ENCODE data around the gene ASB14. TPM values are rescaled to one million over a fixed set of nuclear protein-coding genes. Genes with fewer than 3 reads are reported as not detected.

ASB14 gene
- not detected in 2 replicates for total RNA-seq

DNA sequence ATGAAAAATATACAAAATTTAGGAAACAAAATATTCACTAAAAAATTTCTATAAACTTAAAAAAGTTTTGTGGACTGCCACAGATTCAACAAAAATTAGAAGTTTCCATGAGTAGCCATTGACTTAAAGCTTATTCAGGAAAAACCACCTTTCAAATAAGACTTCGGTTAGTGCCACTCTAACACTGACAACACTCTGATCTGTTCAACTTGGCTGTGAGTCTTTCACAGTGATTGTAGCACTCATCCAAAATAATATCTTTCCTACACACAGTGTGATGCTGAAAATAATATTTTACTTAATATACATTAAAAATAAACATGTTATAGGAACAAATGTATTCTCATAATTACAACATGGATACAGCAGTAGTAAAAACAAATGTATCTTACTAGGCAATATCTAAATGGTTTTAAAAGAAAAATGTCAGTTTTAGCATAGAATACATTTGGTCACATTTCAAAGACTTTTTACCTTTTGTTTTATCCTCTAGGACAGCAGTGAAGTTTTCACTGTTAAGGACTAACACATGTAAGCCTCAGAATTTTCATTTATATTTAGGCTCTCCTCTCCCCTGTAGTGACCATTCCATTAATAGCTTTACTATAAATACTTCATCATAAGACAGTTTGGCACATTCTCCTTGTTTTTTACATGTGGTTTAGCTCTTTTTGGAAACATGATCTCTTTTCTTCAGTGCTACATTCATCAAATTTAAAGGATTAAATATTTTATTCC, at the start of gene ASB14:
ASB14 (minus strand) TSS at position 527 of the 738 bp plus-strand sequence. CDS start 652 bp downstream, outside the sequence.

DNA sequence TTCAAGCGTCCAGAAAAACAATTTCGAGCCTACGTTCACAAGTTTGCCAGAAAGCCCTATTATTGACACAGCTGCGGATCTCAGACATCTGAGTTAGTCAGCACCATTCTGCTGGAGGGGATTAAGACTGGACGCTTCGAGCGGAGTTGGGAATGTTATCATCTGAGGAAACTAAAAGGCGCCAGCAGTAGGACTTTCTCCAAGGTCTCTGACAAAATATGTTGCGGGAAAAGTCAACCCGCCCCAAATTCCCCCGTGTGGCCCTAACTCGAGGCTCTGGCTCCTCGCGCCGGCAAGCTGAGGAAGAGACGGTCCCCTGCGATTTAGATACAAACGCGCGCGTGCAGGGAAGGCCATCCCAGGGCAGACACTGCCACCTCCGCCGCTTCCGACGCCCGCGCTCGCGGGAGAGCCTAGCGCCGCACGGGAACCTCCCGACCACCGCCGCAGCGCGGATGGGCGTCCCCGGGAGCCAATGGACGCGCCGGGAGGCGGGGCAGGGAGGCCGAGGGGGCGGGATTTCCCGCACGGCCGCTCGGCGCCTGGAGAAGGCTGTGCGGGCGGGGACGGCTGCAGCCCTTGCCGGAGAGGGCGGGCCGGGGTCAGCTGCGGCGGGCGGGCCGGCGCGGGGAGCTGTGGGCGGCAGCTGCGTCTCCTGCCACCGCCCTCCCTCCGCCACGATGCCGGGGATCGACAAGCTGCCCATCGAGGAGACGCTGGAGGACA, 65.1 kb downstream of the ASB14 start, which contains the start of gene APPL1:
APPL1 (plus strand) TSS at position 526 of the 726 bp plus-strand sequence; CDS start at position 681, 155 bp downstream.

Other genes starting within 250 kb of the ASB14 start
- 0.33 and 0.48 TPM in 2 replicates for gene SPATA12, start 232.0 kb downstream of the ASB14 start, total RNA-seq
- gene IL17RD, start 127.3 kb downstream of the ASB14 start, total RNA-seq: 0.96 and 0.98 TPM in 2 replicates
- gene HESX1, start 92.7 kb downstream of the ASB14 start, total RNA-seq: 0.33 and 0.67 TPM in 2 replicates
- gene APPL1, start 65.0 kb downstream of the ASB14 start, total RNA-seq: 43.2 and 45.4 TPM in 2 replicates